Fibroblast of pulmonary artery (primary cell): ENCODE data around the gene TPSD1.
"Not testable (repeated sequence)": the region's sequence is repeated elsewhere in the genome, so short reads cannot be mapped to it uniquely, and the experiment has no call there.

Experiments
- DNase-seq: peaks from one replicate; pipeline ENCODE4 v3.0.0-alpha.2; 2010; ENCODE audit warnings: low read depth
- H3K4me3 ChIP-seq: replicated peaks from 2 replicates; pipeline ENCODE4 v1.5.1; 2011; ENCODE audit warnings: low read depth, mild to moderate bottlenecking, control low read depth, low read length, moderate library complexity
- TF ChIP-seq, protein P1 (sequence below): IDR thresholded peaks from 2 replicates; pipeline ENCODE4 v1.5.1; 2011; ENCODE audit warnings: mild to moderate bottlenecking, control low read depth, low read length, inconsistent platforms; ENCODE audit errors: missing control alignments

The TPSD1 gene

DNA sequence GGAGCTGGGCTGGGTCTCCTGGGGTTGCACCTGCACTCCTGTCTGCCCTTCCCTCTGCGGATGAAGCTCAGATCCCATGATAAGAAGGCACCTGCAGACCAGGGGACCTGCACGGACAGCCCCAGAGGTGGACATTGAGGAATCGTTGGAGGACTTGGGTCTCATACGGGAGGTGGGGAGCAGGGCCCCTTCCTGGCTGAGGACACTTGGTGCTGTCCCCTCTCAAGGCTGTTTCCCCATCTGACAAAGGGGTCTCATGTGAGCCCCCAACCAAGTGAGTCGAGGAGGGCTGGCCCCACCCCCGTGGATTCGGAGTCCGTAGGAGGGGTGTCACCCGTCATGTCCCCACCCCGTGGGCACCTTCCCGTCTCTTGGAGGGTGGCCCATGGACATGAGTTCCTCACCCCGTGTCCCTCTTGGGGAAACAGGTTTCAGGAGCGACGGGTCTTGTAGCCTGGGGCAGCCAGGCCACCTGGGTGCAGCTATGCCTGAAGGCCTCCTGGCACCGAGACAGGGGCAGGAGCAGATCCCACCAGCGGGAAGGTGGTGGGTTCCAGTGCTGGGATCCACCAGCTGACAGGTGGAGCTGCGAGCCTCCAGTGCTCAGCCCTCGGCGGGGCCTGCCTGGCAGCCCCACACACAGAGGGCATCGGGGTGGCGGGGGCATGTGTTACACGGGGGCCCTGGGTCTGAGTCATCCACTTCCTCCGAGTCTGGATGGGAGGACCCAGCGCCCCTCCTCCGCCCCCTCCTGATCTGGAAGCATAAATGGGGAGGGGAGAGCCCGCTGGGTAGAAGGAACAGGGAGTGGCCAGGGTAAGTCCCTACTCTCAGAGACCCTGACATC lies at the start of gene TPSD1:
Gene TPSD1 (plus strand): TSS at position 794 of the 847 bp plus-strand sequence. CDS start 212 bp downstream, outside the sequence.
- not testable (repeated sequence) for DNase-seq

DNA sequence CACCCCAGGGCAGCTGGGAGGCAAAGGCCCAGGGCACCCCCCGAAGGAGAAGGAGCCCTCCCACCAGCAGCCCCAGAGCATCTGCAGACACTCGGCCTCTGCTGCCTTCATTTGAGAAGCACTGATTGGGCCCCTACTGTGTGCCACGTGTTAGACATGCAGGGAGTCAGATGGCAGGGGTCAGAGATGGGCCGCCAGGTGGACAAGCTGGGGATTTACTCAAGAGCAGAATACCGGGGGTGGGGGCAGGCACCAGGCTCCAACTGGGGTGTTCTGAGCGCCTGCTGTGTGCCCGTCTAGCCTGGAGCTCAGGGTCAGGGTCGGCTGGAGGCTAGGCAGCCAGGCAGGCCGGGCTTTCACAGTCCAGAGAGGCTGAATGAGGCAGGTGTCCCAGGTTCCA lies 49.5 kb upstream of the TPSD1 start:
- TF ChIP-seq, protein P1, sequence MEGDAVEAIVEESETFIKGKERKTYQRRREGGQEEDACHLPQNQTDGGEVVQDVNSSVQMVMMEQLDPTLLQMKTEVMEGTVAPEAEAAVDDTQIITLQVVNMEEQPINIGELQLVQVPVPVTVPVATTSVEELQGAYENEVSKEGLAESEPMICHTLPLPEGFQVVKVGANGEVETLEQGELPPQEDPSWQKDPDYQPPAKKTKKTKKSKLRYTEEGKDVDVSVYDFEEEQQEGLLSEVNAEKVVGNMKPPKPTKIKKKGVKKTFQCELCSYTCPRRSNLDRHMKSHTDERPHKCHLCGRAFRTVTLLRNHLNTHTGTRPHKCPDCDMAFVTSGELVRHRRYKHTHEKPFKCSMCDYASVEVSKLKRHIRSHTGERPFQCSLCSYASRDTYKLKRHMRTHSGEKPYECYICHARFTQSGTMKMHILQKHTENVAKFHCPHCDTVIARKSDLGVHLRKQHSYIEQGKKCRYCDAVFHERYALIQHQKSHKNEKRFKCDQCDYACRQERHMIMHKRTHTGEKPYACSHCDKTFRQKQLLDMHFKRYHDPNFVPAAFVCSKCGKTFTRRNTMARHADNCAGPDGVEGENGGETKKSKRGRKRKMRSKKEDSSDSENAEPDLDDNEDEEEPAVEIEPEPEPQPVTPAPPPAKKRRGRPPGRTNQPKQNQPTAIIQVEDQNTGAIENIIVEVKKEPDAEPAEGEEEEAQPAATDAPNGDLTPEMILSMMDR = no peak
- no peak for DNase-seq
- no peak overlapping the region for H3K4me3 ChIP-seq

More for the DNA sequence above, at the start of gene TPSD1:
- not testable (repeated sequence) for H3K4me3 ChIP-seq

DNA sequence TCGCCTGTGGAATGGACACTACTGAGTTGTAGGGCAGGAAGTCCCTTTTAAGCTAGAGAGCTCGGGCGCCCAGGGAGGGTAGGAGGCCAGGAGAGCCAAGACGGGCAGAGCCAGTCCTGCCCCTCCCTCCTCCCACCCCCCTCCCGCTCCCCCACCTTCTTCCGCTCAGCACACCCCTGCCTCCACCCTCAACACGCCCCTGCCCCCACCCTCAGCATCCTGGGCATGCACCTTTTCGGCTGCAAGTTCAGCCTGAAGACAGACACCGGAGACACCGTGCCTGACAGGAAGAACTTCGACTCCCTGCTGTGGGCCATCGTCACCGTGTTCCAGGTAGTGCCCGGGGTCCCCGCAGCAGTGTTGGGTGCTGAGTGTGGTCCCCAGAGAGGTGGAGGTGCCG lies 49.1 kb upstream of the TPSD1 start:
- DNase-seq = no peak
- no peak overlapping the region for H3K4me3 ChIP-seq
- TF ChIP-seq, protein P1 = no peak

DNA sequence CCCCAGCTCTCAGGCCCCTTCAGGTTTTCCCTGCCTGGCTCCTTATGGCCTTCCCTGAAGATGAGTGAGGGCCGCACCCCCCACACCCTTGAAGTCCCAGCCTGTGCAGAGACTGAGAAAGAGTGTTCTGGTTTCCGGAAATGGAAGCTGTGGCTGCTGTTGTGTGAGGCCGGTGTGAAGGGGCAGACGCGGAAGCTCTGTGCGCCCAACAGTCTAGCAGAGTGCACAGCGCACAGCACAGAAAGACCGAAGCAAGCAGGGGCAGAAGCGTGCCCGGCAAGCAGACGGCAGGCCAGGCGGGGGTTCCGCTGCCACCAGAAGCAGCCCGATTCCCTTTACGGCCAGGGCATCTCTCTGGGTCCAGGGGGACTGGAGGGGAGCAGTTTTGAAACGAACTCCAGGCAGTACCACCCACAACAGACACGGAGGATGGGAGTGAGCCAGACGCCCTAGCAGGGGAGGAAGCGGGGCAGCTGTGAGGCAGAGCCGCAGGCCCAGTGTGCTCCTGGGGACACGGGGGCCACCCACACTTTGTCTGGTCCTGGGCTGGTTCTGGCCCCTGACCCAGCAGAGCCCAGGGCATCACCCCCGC lies 47.5 kb upstream of the TPSD1 start:
- TF ChIP-seq, protein P1 = no peak
- DNase-seq = no peak
- H3K4me3 ChIP-seq = no peak overlapping the region

DNA sequence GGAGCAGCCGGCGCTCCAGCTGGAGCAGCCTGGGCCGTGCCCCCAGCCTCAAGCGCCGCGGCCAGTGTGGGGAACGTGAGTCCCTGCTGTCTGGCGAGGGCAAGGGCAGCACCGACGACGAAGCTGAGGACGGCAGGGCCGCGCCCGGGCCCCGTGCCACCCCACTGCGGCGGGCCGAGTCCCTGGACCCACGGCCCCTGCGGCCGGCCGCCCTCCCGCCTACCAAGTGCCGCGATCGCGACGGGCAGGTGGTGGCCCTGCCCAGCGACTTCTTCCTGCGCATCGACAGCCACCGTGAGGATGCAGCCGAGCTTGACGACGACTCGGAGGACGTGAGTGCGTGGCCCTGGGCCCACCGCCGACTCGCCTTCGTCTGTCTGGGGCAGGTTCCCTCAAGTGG lies 46.8 kb upstream of the TPSD1 start:
- no peak overlapping the region for H3K4me3 ChIP-seq
- DNase-seq = no peak
- TF ChIP-seq, protein P1 = no peak

DNA sequence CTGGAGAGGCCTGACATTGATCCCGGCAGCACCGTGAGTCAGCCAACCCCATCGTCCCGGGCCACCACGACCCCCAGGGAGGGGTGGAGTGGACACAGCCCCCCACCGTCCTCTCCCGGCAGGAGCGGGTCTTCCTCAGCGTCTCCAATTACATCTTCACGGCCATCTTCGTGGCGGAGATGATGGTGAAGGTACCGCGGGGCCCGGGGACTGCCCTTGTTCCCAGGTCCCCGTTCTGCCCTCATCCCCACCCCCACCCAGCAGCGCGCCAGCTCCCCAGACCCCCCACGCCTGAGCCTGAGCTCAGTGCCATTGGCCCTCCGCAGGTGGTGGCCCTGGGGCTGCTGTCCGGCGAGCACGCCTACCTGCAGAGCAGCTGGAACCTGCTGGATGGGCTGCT lies 45.4 kb upstream of the TPSD1 start:
- TF ChIP-seq, protein P1 = no peak
- DNase-seq = no peak
- no peak overlapping the region for H3K4me3 ChIP-seq

DNA sequence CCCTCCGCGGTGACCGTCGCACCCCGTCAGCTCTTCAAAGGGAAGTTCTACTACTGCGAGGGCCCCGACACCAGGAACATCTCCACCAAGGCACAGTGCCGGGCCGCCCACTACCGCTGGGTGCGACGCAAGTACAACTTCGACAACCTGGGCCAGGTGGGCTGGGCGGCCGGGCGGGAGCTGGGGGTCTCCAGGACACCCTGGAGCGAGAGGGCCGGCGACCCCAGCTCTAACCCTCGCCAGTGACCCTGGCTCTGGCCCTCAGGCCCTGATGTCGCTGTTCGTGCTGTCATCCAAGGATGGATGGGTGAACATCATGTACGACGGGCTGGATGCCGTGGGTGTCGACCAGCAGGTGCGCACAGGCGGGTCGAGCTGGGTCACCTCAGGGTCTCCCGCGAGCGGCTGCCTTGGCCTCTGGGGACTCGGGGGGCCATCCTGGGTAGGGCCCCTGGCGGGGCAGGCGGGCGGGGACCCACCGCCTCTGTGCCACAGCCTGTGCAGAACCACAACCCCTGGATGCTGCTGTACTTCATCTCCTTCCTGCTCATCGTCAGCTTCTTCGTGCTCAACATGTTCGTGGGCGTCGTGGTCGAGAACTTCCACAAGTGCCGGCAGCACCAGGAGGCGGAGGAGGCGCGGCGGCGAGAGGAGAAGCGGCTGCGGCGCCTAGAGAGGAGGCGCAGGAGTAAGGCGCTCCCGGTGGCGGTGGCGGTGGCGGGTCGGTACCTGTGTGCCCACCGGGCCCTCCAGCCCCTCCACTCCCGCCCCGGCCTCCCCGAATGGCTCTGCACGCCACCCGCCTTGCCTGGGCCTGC lies 44.2 kb upstream of the TPSD1 start:
- H3K4me3 ChIP-seq = no peak overlapping the region
- TF ChIP-seq, protein P1 = no peak
- no peak for DNase-seq
